Endothelial cell of umbilical vein (primary cell): ENCODE data around the gene PLCG2. TPM values are rescaled to one million over a fixed set of nuclear protein-coding genes. Genes with fewer than 3 reads are reported as not detected.

Source experiments
- BruUV-seq: library from RNA; stranded (reverse); fragments of 400-500 nt; replicated peaks from 2 replicates; lab custom pipeline; 2021; lab: Mats Ljungman, UMichigan
- CTCF ChIA-PET: fragments of 300-600, 350-600 bp; sonication (Branson Sonifier 250); formaldehyde crosslinking; loops from one replicate; lab custom pipeline; 2021; ENCODE audit warnings: antibody characterized with exemption, inconsistent platforms; lab: Charles Lee
- POLR2A ChIA-PET: fragments of 300-600, 350-600 bp; sonication (Branson Sonifier 250); formaldehyde crosslinking; loops from one replicate; lab custom pipeline; 2021; ENCODE audit warnings: antibody characterized with exemption, inconsistent platforms; lab: Charles Lee
- DNase-seq: peaks from one replicate; pipeline ENCODE4 v3.0.0-alpha.2; 2011; ENCODE audit warnings: low read depth, low spot score
- FAIRE-seq: peaks from 2 replicates; lab custom pipeline; 2011; peaks lifted over from hg19 to GRCh38; lab: Jason Lieb, UNC
- H2AFZ ChIP-seq: 2 replicates; pipeline ENCODE4 v1.6.0; 2012; ENCODE audit warnings: low read depth, low read length, control low read depth, inconsistent platforms
- H3K27ac ChIP-seq: 2 replicates; pipeline ENCODE4 v1.5.1; 2011; ENCODE audit warnings: low read depth, mild to moderate bottlenecking, control low read depth, low read length, moderate library complexity; ENCODE audit not compliant: insufficient read depth
- H3K27me3 ChIP-seq, 2 experiments: 2 replicates each; pipeline versions ENCODE4 v1.6.0 to v1.6.1; 2011; ENCODE audit warnings: low read length in 2 of 2, mixed read lengths in 1 of 2; ENCODE audit not compliant: control insufficient read depth in 2 of 2, insufficient read depth in 2 of 2
- H3K36me3 ChIP-seq, 2 experiments: 2 replicates in 1 of 2; 3 replicates in 1 of 2; pipeline ENCODE4 v1.5.1; 2011; ENCODE audit warnings: low read length in 2 of 2, mild to moderate bottlenecking in 1 of 2, moderate library complexity in 1 of 2; ENCODE audit not compliant: control insufficient read depth in 2 of 2, insufficient read depth in 2 of 2; ENCODE audit errors: extremely low read depth in 1 of 2
- H3K4me1 ChIP-seq: 3 replicates; pipeline ENCODE4 v1.5.1; 2011; ENCODE audit warnings: mild to moderate bottlenecking, low read length; ENCODE audit not compliant: control insufficient read depth, insufficient read depth; ENCODE audit errors: extremely low read depth
- H3K4me2 ChIP-seq: 2 replicates; pipeline ENCODE4 v1.6.1; 2011; ENCODE audit warnings: low read length, control low read depth, mixed read lengths; ENCODE audit not compliant: insufficient read depth
- H3K4me3 ChIP-seq, 3 experiments: fragments of 200-600 bp in 1 of 3; sonication (generic), shearing (Covaris generic) in 1 of 3; replicated peaks in 1 of 3; 2 replicates each; pipeline ENCODE4 v1.5.1; 2011 to 2016; ENCODE audit warnings: control low read depth in 3 of 3, low read length in 3 of 3, mild to moderate bottlenecking in 2 of 3, inconsistent platforms in 1 of 3, low read depth in 1 of 3, moderate library complexity in 1 of 3; ENCODE audit not compliant: insufficient read depth in 1 of 3
- H3K79me2 ChIP-seq: 2 replicates; pipeline ENCODE4 v1.6.0; 2012; ENCODE audit warnings: low read length, inconsistent platforms; ENCODE audit not compliant: control insufficient read depth, insufficient read depth
- H3K9ac ChIP-seq: replicated peaks from 2 replicates; pipeline ENCODE3; 2011; ENCODE audit warnings: low read length, control low read depth; ENCODE audit not compliant: insufficient read depth; ENCODE audit errors: extremely low read depth
- H3K9me1 ChIP-seq: replicated peaks from 3 replicates; pipeline ENCODE4 v1.6.0; 2011; ENCODE audit warnings: mild to moderate bottlenecking, low read length; ENCODE audit not compliant: control insufficient read depth, insufficient read depth; ENCODE audit errors: extremely low read depth
- H3K9me3 ChIP-seq: replicated peaks from 2 replicates; pipeline ENCODE4 v1.5.1; 2012; ENCODE audit warnings: low read length, inconsistent platforms; ENCODE audit not compliant: control insufficient read depth, insufficient read depth
- H4K20me1 ChIP-seq: replicated peaks from 2 replicates; pipeline ENCODE3; 2011; ENCODE audit warnings: mild to moderate bottlenecking, low read length; ENCODE audit not compliant: control insufficient read depth, insufficient read depth; ENCODE audit errors: extremely low read depth
- CTCF ChIP-seq, 2 donors: IDR thresholded peaks; 1 replicate in 1 of 2; 2 replicates in 1 of 2; pipeline ENCODE4 v1.5.1; 2011; ENCODE audit warnings: low read length in 2 of 2, mild to moderate bottlenecking in 2 of 2, moderate library complexity in 2 of 2, control low read depth in 1 of 2, inconsistent platforms in 1 of 2, low read depth in 1 of 2; ENCODE audit not compliant: insufficient read depth in 1 of 2; ENCODE audit errors: extremely low read depth in 1 of 2
- EZH2 ChIP-seq: IDR thresholded peaks from 2 replicates; pipeline ENCODE4 v1.6.1; 2012; ENCODE audit warnings: borderline replicate concordance, low read depth, mild to moderate bottlenecking, moderate library complexity, low read length, inconsistent platforms; ENCODE audit not compliant: severe bottlenecking
- FOS ChIP-seq: IDR thresholded peaks from 2 replicates; pipeline ENCODE4 v1.6.1; 2011; ENCODE audit warnings: mild to moderate bottlenecking, low read length, moderate library complexity, borderline replicate concordance; ENCODE audit not compliant: insufficient read depth
- GATA2 ChIP-seq: IDR thresholded peaks from 2 replicates; pipeline ENCODE4 v1.7.0; 2011; ENCODE audit warnings: low read depth, mild to moderate bottlenecking, moderate library complexity, mixed read lengths, low read length; ENCODE audit not compliant: insufficient read length, insufficient read depth
- JUN ChIP-seq: IDR thresholded peaks from 2 replicates; pipeline ENCODE4 v1.6.1; 2011; ENCODE audit warnings: borderline replicate concordance, low read depth; ENCODE audit not compliant: insufficient read length, insufficient read depth
- MAX ChIP-seq: IDR thresholded peaks from 2 replicates; pipeline ENCODE4 v1.6.1; 2011; ENCODE audit not compliant: insufficient read depth, insufficient read length
- MYC ChIP-seq: IDR thresholded peaks from one replicate; pipeline ENCODE4 v1.6.1; 2011; ENCODE audit warnings: mild to moderate bottlenecking, low read depth, low read length
- POLR2A ChIP-seq: IDR thresholded peaks from 2 replicates; pipeline ENCODE4 v1.6.1; 2012; ENCODE audit warnings: low read depth, mild to moderate bottlenecking, control low read depth, low read length
- POLR2AphosphoS5 ChIP-seq: IDR thresholded peaks from 2 replicates; pipeline ENCODE4 v1.6.1; 2012; ENCODE audit warnings: low read depth, mild to moderate bottlenecking, control low read depth, low read length, moderate library complexity; ENCODE audit not compliant: insufficient read depth
- dilution Hi-C: fragments of 300-500 bp; cut with MboI; formaldehyde crosslinking; loops from one replicate; pipeline ENCODE4 v1.15.0; 2019; ENCODE audit warnings: low sequenced_read_pairs; ENCODE audit not compliant: extremely low pct_ligation_motif_present
- intact Hi-C: fragments of 100-400 bp; cut with micrococcal nuclease; formaldehyde crosslinking; loops from one replicate; pipeline ENCODE4 v1.10.0; 2022
- polyA plus RNA-seq, 4 experiments: library from polyadenylated mRNA; depleted of rRNA in 3 of 4; stranded (reverse) in 3 of 4; unstranded in 1 of 4; fragments of >200 nt; gene quantifications; 2 replicates each; pipeline versions ENCODE4 v1.2.1 to v1.2.3, GENCODE V29; 2011 to 2012; ENCODE audit warnings: missing spikeins in 1 of 4
- total RNA-seq: library from RNA; stranded (reverse); gene quantifications from 2 replicates; pipeline ENCODE4 v1.2.3, GENCODE V29; 2021

PLCG2 gene
- total and polyA plus RNA-seq, 2 donors (not counting 3 experiments of a cell fraction or from before 2014, with no cell fraction given), result 10.8 to 13.6 TPM

- no peaks in the 10 kb centered on the region for H3K27me3 ChIP-seq
- no peak overlapping the region for H3K4me2 ChIP-seq
- BruUV-seq, result no TSS peak
- peaks cover 41% of the 10 kb centered on the region for H3K4me1 ChIP-seq
- DNase-seq, result no peak
- H4K20me1 ChIP-seq, result no peaks in the 10 kb centered on the region
- no peak overlapping the region for H3K4me3 ChIP-seq
- H3K79me2 ChIP-seq, result no peaks in the 10 kb centered on the region
- H2AFZ ChIP-seq, result no peak overlapping the region
- no peaks in the 10 kb centered on the region for H3K9me3 ChIP-seq
- no peak for FAIRE-seq
- CTCF ChIA-PET, result interaction anchor here (1.3 to 4.9 kb wide), 4 partner anchors 22 to 236 kb away, joined by 3 to 54 read pairs (median 9); no protein-coding TSS in a partner anchor
- H3K9me1 ChIP-seq, result no peaks in the 10 kb centered on the region
- peak; percentile 17 to 27 for TF ChIP-seq CTCF (IDR thresholded peaks at IDR 0.05; ENCODE audit: extremely low read depth in 1 of 2, insufficient read depth in 1 of 2, low read depth in 1 of 2, low read length in 2 of 2)
- no peak for TF ChIP-seq MYC
- POLR2A ChIA-PET, result no interaction called here
- intact Hi-C loops (loop anchor here (2.0 kb wide), 1 partner anchor 198 kb away; no protein-coding TSS in a partner anchor), dilution Hi-C loops (no loop called here)
- H3K9ac ChIP-seq, result no peak overlapping the region
- no peaks in the 10 kb centered on the region for H3K36me3 ChIP-seq
- H3K27ac ChIP-seq, result peak overlapping the region; percentile 96
Measured at GRCh38 chr16:81994485-81994884, 215.4 kb downstream of the PLCG2 start.

- dilution Hi-C loops (no loop called here), intact Hi-C loops (loop anchor here (1.0 to 2.0 kb wide), 2 partner anchors 67 to 197 kb away; no protein-coding TSS in a partner anchor)
- H3K9ac ChIP-seq, result peak overlapping the region; percentile 60
- H4K20me1 ChIP-seq, result no peaks in the 10 kb centered on the region
- no peaks in the 10 kb centered on the region for H3K27me3 ChIP-seq
- no peaks in the 10 kb centered on the region for H3K9me1 ChIP-seq
- H3K4me2 ChIP-seq, result peak overlapping the region; percentile 86
- peak overlapping the region; percentile 96 for H3K27ac ChIP-seq
- TF ChIP-seq JUN (peak; percentile 55), MYC (no peak), CTCF (IDR thresholded peaks at IDR 0.05; ENCODE audit: extremely low read depth in 1 of 2, insufficient read depth in 1 of 2, low read depth in 1 of 2, low read length in 2 of 2) (no peak), POLR2AphosphoS5 (peak; percentile 18), POLR2A (no peak), EZH2 (no peak), GATA2 (peak; percentile 18), FOS (peak; percentile 64), MAX (no peak)
- H3K9me3 ChIP-seq, result no peaks in the 10 kb centered on the region
- peak overlapping the region in 1 of 3 experiments; percentile 28 for H3K4me3 ChIP-seq
- POLR2A ChIA-PET, result no interaction called here
- no peaks in the 10 kb centered on the region for H3K79me2 ChIP-seq
- peaks cover 41% of the 10 kb centered on the region for H3K4me1 ChIP-seq
- peak; percentile 77 for DNase-seq
- peak; percentile 89 for FAIRE-seq
- H3K36me3 ChIP-seq, result no peaks in the 10 kb centered on the region
- CTCF ChIA-PET, result interaction anchor here (1.0 to 4.9 kb wide), 8 partner anchors 18 to 234 kb away, joined by 3 to 54 read pairs (median 6); no protein-coding TSS in a partner anchor
- no TSS peak for BruUV-seq
- H2AFZ ChIP-seq, result peak overlapping the region; percentile 28
Measured at GRCh38 chr16:81995651-81996050, 216.6 kb downstream of the PLCG2 start.
